HEK293 (cell line): ENCODE measurements around the gene KIF2C.

Experiments used
- ELK4 ChIP-seq: IDR thresholded peaks from 2 replicates; pipeline ENCODE4 v1.6.1; 2011; ENCODE audit warnings: mild to moderate bottlenecking, low read depth, low read length, borderline replicate concordance
- HOXA7 ChIP-seq: sonication (generic); formaldehyde crosslinking; IDR thresholded peaks from 2 replicates; pipeline ENCODE4 v1.8.1; 2022; ENCODE audit warnings: missing genetic modification reagents, borderline replicate concordance
- YY1 ChIP-seq: fragments of 450-650 bp; formaldehyde crosslinking; IDR thresholded peaks from 2 replicates; pipeline ENCODE4 v1.5.1; 2018; ENCODE audit warnings: missing biosample characterization, missing genetic modification characterization
- ZBTB8A ChIP-seq: fragments of 450-650 bp; formaldehyde crosslinking; IDR thresholded peaks from 2 replicates; pipeline ENCODE4 v1.5.1; 2016; ENCODE audit warnings: missing biosample characterization, missing genetic modification characterization
- ZNF132 ChIP-seq: fragments of 450-650 bp; formaldehyde crosslinking; IDR thresholded peaks from 2 replicates; pipeline ENCODE4 v1.5.1; 2017; ENCODE audit warnings: missing biosample characterization, missing genetic modification characterization, borderline replicate concordance
- ZNF175 ChIP-seq: fragments of 450-650 bp; formaldehyde crosslinking; IDR thresholded peaks from 2 replicates; pipeline ENCODE4 v1.5.1; 2016; ENCODE audit warnings: missing biosample characterization, missing genetic modification characterization
- ZNF449 ChIP-seq: fragments of 450-650 bp; formaldehyde crosslinking; IDR thresholded peaks from 2 replicates; pipeline ENCODE4 v1.5.1; 2017; ENCODE audit warnings: missing biosample characterization, mild to moderate bottlenecking, missing genetic modification characterization, moderate library complexity
- TF ChIP-seq, protein P1 (sequence below): fragments of 450-650 bp; formaldehyde crosslinking; IDR thresholded peaks from 2 replicates; pipeline ENCODE4 v1.5.1; 2017; ENCODE audit warnings: missing biosample characterization, missing genetic modification characterization

DNA sequence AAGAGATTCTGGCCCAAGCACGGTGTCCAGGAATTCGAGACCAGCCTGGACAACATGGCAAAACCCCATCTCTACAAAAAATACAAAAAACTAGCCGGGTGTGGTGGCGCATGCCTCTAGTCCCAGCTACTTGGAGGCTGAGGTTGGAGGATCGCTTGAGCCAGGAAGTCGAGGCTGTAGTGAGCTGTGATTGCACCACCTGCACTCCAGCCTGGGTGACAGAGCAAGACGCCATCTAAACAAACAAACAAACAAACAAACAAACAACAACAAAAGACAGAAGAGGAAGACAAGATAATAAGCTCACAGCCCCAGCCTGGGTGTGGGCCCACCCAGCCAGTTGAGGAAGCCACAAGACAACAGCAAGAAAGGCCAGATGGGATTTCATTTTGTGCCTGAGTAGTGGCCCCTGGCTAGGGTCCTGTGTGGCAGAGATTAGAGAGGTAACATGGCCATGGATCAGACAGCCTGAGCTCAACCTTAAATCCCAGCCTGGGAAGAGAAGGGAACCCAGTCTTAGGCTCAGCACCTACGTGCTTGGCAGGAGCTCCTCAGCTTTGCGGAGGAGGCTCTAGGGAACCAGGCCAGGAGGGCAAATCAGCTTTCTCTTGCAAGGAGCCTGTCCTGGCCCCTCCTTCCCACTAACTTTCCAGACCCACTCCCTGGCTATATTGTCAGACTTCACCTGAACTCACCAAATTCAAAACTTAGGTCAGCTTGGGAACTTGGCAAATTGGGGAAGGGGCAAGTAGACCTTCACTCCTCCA lies 53.3 kb downstream of the KIF2C start:
- TF ChIP-seq ELK4 = no peak
- TF ChIP-seq HOXA7 (CRISPR knock-in tag) = no peak
- TF ChIP-seq ZNF132 (tag by site-specific recombination) = no peak
- TF ChIP-seq, protein P1, sequence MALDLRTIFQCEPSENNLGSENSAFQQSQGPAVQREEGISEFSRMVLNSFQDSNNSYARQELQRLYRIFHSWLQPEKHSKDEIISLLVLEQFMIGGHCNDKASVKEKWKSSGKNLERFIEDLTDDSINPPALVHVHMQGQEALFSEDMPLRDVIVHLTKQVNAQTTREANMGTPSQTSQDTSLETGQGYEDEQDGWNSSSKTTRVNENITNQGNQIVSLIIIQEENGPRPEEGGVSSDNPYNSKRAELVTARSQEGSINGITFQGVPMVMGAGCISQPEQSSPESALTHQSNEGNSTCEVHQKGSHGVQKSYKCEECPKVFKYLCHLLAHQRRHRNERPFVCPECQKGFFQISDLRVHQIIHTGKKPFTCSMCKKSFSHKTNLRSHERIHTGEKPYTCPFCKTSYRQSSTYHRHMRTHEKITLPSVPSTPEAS (tag by site-specific recombination) = no peak
- TF ChIP-seq ZNF175 = no peak
- no peak for TF ChIP-seq ZNF449
- no peak for TF ChIP-seq ZBTB8A (tag by site-specific recombination)
- TF ChIP-seq YY1 = no peak
